ENCODE results near the gene MNT. TPM values are rescaled to one million over a fixed set of nuclear protein-coding genes. Genes with fewer than 3 reads are reported as not detected.
A peak's percentile ranks its signal among the peaks of the same experiment; 100 is the strongest.

MNT gene, protein sequence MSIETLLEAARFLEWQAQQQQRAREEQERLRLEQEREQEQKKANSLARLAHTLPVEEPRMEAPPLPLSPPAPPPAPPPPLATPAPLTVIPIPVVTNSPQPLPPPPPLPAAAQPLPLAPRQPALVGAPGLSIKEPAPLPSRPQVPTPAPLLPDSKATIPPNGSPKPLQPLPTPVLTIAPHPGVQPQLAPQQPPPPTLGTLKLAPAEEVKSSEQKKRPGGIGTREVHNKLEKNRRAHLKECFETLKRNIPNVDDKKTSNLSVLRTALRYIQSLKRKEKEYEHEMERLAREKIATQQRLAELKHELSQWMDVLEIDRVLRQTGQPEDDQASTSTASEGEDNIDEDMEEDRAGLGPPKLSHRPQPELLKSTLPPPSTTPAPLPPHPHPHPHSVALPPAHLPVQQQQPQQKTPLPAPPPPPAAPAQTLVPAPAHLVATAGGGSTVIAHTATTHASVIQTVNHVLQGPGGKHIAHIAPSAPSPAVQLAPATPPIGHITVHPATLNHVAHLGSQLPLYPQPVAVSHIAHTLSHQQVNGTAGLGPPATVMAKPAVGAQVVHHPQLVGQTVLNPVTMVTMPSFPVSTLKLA
- 37.4 and 38.9 TPM in 2 replicates for total RNA-seq (2021)
- long read RNA-seq, partial matches to known transcripts: 0 of 13 reads
- long read RNA-seq, other reads (novel, unspliced or antisense): 9 of 13 reads

DNA sequence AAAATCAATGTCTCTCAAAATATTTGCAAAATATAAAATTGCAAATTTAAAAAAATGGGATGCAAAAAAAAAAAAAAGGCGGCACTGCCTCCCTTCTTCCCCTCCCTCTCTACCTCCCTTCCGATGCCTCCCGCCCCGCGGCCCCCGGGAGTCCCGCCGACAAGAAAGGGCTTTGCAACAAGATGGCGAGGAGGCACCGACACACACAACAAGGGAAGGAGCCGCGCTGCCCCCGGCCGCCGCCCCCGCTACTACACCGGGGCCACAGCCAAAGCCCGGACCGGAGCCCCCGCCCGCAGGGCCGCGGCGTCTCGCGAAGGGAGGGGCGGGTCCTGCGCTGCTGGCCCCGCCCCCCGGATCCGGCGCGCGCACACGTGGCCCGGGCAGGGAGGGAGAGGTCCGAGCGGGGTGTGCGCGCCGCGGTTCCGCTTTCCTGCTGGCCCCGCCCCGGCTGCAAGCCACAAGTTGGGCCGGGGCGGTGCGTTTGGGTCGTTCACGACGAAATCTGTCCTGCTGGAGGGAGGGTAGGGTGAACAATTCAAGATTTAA, at the start of gene MNT:
TSS of gene MNT (minus strand) at position 184 of the 549 bp plus-strand sequence. CDS start 348 bp downstream, outside the sequence.
- H3K79me2 ChIP-seq (ENCODE audit: insufficient read depth, low read length): peaks cover 2% of the 10 kb centered on the region; the same call in 1 of the 2 replicates

More for the DNA sequence above, at the start of gene MNT:
- WGBS (ENCODE audit: extremely low coverage, insufficient read length, low lambda C conversion rate): no CpG with 5 or more reads among the region's 51 CpGs
- H2BK20ac ChIP-seq (ENCODE audit: low read depth, low read length, poor library complexity, severe bottlenecking): no peak within 1 kb of the TSS
- H3K27ac ChIP-seq (ENCODE audit: insufficient read length, low read depth, low read length): peak within 1 kb of the TSS; percentile 88
- H3K27me3 ChIP-seq (ENCODE audit: insufficient read depth, low read length): no peaks in the 10 kb centered on the region
- no peak within 1 kb of the TSS for H4K91ac ChIP-seq (ENCODE audit: insufficient read length, low read depth, low read length)
- Mint-ChIP-seq H3K27ac (peak within 1 kb of the TSS; percentile 97 to 100 (median 99)), H3K9me3 (no peaks in the 10 kb centered on the region; a peak in 1 of 5 replicates), H3K36me3 (ENCODE audit: insufficient read depth in 1 of 3, low read depth in 3 of 3) (peaks cover 0 to 5% (median 0%) of the 10 kb centered on the region in 3 experiments; a peak in 1 of 7 replicates), H3K4me1 (peaks cover 30 to 35% of the 10 kb centered on the region in 2 experiments), H3K4me3 (peak within 1 kb of the TSS; percentile 91 to 99), H3K27me3 (ENCODE audit: low read depth) (peaks cover 5% of the 10 kb centered on the region)
- H4K8ac ChIP-seq (replicated peaks; ENCODE audit: insufficient read length, low read depth, low read length): no peak within 1 kb of the TSS
- no peak within 1 kb of the TSS for H4K5ac ChIP-seq (ENCODE audit: insufficient read length, low read depth, low read length)
- no peaks in the 10 kb centered on the region for H3K79me1 ChIP-seq (ENCODE audit: insufficient read depth, low read depth, low read length, poor library complexity, severe bottlenecking)
- peak; percentile 98 for DNase-seq
- H2BK12ac ChIP-seq (ENCODE audit: insufficient read length, low read depth, low read length): no peak within 1 kb of the TSS
- H2AFZ ChIP-seq (ENCODE audit: low read length): no peak within 1 kb of the TSS
- H2AK5ac ChIP-seq (ENCODE audit: insufficient read length, low read length): no peak within 1 kb of the TSS
- peak within 1 kb of the TSS; percentile 95 for H3K18ac ChIP-seq (ENCODE audit: insufficient read length, low read depth, low read length)
- H3K4ac ChIP-seq (ENCODE audit: low read depth, low read length): no peak within 1 kb of the TSS; the same call in 1 of the 2 replicates
- H3K23ac ChIP-seq (ENCODE audit: insufficient read length, low read depth, low read length): no peak within 1 kb of the TSS
- no peaks in the 10 kb centered on the region for H4K20me1 ChIP-seq (ENCODE audit: control insufficient read depth, insufficient read depth, insufficient read length)
- H3K9me3 ChIP-seq (ENCODE audit: control insufficient read depth, low read depth, low read length): no peaks in the 10 kb centered on the region
- H3T11ph ChIP-seq (ENCODE audit: low read length): no peak within 1 kb of the TSS
- no peak within 1 kb of the TSS for H3K56ac ChIP-seq (ENCODE audit: insufficient read length, low read depth, low read length)
- H3K14ac ChIP-seq (ENCODE audit: insufficient read depth, low read length): peak within 1 kb of the TSS; percentile 62
- H2BK5ac ChIP-seq (ENCODE audit: insufficient read length, low read length): peak within 1 kb of the TSS; percentile 55
- no peak within 1 kb of the TSS for H2BK120ac ChIP-seq (ENCODE audit: low read depth, low read length, poor library complexity, severe bottlenecking)
- H2BK15ac ChIP-seq (ENCODE audit: low read depth, low read length): no peak within 1 kb of the TSS
- peak within 1 kb of the TSS; percentile 85 for H3K4me2 ChIP-seq (ENCODE audit: insufficient read depth, insufficient read length, low read length)
- TF ChIP-seq, protein P1, sequence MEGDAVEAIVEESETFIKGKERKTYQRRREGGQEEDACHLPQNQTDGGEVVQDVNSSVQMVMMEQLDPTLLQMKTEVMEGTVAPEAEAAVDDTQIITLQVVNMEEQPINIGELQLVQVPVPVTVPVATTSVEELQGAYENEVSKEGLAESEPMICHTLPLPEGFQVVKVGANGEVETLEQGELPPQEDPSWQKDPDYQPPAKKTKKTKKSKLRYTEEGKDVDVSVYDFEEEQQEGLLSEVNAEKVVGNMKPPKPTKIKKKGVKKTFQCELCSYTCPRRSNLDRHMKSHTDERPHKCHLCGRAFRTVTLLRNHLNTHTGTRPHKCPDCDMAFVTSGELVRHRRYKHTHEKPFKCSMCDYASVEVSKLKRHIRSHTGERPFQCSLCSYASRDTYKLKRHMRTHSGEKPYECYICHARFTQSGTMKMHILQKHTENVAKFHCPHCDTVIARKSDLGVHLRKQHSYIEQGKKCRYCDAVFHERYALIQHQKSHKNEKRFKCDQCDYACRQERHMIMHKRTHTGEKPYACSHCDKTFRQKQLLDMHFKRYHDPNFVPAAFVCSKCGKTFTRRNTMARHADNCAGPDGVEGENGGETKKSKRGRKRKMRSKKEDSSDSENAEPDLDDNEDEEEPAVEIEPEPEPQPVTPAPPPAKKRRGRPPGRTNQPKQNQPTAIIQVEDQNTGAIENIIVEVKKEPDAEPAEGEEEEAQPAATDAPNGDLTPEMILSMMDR (conservative IDR thresholded peaks at IDR 0.05): no peak
- H3K9ac ChIP-seq (ENCODE audit: extremely low read depth, insufficient read length, low read length): peak within 1 kb of the TSS; percentile 86
- H3K4me1 ChIP-seq (ENCODE audit: insufficient read depth, low read length): peaks cover 11% of the 10 kb centered on the region; the same call in 1 of the 2 replicates
- H3K23me2 ChIP-seq (ENCODE audit: insufficient read length, low read depth, low read length, poor library complexity, severe bottlenecking): peaks cover 22% of the 10 kb centered on the region

Data from H9 (cell line).